ENCODE results near the gene SCAPER. TPM values are rescaled to one million over a fixed set of nuclear protein-coding genes. Genes with fewer than 3 reads are reported as not detected.

The SCAPER gene
- total RNA-seq, 2 experiments from 2014 or later, result 10.4 to 22.3 TPM

DNA sequence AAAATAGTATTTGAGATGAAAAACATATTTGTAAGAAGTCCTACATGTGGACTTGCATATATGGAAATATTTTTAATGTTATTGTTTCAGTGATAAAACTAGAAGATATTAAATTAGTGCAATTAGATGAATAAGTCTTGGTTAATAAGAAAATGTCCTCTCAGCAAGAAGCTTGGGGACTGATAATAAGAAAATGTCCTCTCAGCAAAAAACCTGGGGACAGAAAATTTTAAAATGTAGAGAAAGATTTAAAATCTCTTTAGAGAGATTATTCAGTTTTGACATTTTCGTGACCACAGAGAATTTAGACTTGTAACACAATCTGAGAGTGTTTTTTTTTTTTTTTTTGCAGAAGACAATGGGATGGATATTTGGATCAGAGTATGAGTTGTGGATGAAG lies 412.6 kb downstream of the SCAPER start:
- ChIA-PET CTCF (ENCODE audit: unreplicated experiment) (no interaction called here), POLR2A (interaction anchor here (0.7 kb wide), 1 partner anchor 1172 kb away, joined by 5 read pairs; no protein-coding TSS in a partner anchor)
- intact Hi-C loops (cut with micrococcal nuclease; ENCODE audit: unreplicated experiment), result no loop called here
- no TSS peak for BruUV-seq (replicated peaks)
- TF ChIP-seq, protein P1, sequence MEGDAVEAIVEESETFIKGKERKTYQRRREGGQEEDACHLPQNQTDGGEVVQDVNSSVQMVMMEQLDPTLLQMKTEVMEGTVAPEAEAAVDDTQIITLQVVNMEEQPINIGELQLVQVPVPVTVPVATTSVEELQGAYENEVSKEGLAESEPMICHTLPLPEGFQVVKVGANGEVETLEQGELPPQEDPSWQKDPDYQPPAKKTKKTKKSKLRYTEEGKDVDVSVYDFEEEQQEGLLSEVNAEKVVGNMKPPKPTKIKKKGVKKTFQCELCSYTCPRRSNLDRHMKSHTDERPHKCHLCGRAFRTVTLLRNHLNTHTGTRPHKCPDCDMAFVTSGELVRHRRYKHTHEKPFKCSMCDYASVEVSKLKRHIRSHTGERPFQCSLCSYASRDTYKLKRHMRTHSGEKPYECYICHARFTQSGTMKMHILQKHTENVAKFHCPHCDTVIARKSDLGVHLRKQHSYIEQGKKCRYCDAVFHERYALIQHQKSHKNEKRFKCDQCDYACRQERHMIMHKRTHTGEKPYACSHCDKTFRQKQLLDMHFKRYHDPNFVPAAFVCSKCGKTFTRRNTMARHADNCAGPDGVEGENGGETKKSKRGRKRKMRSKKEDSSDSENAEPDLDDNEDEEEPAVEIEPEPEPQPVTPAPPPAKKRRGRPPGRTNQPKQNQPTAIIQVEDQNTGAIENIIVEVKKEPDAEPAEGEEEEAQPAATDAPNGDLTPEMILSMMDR (conservative IDR thresholded peaks at IDR 0.05; ENCODE audit: low read length), result no peak
- TF ChIP-seq EZH2phosphoT487 (IDR thresholded peaks at IDR 0.05; ENCODE audit: borderline replicate concordance, low read depth, low read length), result no peak
- Histone ChIP-seq H3K9me2 (ENCODE audit: insufficient read depth, low read length) (no peaks in the 10 kb centered on the region), H3K4me1 (ENCODE audit: insufficient read depth, low read length, poor library complexity, severe bottlenecking) (no peaks in the 10 kb centered on the region), H3K9me3 (ENCODE audit: low read length) (no peaks in the 10 kb centered on the region), H3K4me3 (ENCODE audit: low read depth, low read length, poor library complexity, severe bottlenecking) (no peak overlapping the region), H3K36me3 (ENCODE audit: insufficient read depth, low read length) (no peaks in the 10 kb centered on the region), H3K79me2 (ENCODE audit: insufficient read depth, low read depth, low read length) (no peaks in the 10 kb centered on the region), H3K4me2 (ENCODE audit: low read length) (no peak overlapping the region), H2AFZ (ENCODE audit: low read length) (no peak overlapping the region), H3K27ac (ENCODE audit: low read depth, low read length, poor library complexity, severe bottlenecking) (no peak overlapping the region), H4K20me1 (ENCODE audit: insufficient read depth, low read length) (no peaks in the 10 kb centered on the region)
- DNase-seq (ENCODE audit: low spot score), result no peak

DNA sequence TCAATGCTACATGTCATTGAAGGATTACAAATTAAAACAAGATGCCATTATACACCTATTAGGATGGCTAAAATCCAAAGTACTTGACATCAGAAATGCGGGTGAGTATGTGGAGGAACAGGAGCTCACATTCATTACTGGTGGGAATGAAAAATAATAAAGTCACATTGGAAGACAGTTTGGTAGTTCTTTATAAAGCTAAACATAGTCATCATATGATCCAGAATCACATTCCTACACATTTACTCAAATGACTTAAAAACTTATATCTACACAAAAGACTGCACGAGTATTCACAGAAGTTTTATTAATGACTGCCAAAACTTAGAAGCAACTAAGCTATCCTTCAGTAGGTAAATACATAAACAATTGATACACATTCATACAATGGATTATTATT lies 421.4 kb downstream of the SCAPER start:
- Histone ChIP-seq H3K79me2 (ENCODE audit: insufficient read depth, low read depth, low read length) (no peaks in the 10 kb centered on the region), H2AFZ (ENCODE audit: low read length) (no peak overlapping the region), H3K4me3 (ENCODE audit: low read depth, low read length, poor library complexity, severe bottlenecking) (no peak overlapping the region), H3K9me2 (ENCODE audit: insufficient read depth, low read length) (no peaks in the 10 kb centered on the region), H4K20me1 (ENCODE audit: insufficient read depth, low read length) (no peaks in the 10 kb centered on the region), H3K36me3 (ENCODE audit: insufficient read depth, low read length) (no peaks in the 10 kb centered on the region), H3K9me3 (ENCODE audit: low read length) (no peaks in the 10 kb centered on the region), H3K4me2 (ENCODE audit: low read length) (no peak overlapping the region), H3K27ac (ENCODE audit: low read depth, low read length, poor library complexity, severe bottlenecking) (no peak overlapping the region), H3K4me1 (ENCODE audit: insufficient read depth, low read length, poor library complexity, severe bottlenecking) (no peaks in the 10 kb centered on the region)
- no TSS peak for BruUV-seq (replicated peaks)
- ChIA-PET POLR2A (interaction anchor here (1.2 kb wide), 1 partner anchor 34 kb away, joined by 5 read pairs; no protein-coding TSS in a partner anchor), CTCF (ENCODE audit: unreplicated experiment) (no interaction called here)
- no peak for DNase-seq (ENCODE audit: low spot score)
- TF ChIP-seq EZH2phosphoT487 (IDR thresholded peaks at IDR 0.05; ENCODE audit: borderline replicate concordance, low read depth, low read length), result no peak
- TF ChIP-seq, protein P1 (conservative IDR thresholded peaks at IDR 0.05; ENCODE audit: low read length), result no peak
- intact Hi-C loops (cut with micrococcal nuclease; ENCODE audit: unreplicated experiment), result no loop called here

DNA sequence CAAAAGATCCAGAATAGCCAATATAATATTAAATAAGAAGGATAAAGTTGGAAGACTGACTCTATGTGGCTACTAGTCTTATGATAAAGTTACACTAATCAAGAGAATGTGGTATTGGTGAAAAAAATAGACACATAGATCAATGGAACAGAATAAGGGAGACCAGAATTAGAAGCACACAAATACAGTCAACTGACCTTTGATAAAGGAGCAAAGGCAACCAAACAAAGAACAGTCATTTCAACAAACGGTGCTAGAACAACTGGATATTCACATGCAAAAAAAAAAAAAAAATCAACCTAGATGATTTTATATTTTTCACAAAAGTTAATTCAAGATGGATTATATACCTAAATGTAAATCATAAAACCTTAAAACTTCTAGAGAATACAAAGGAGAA lies 422.1 kb downstream of the SCAPER start:
- Histone ChIP-seq H3K79me2 (ENCODE audit: insufficient read depth, low read depth, low read length) (no peaks in the 10 kb centered on the region), H3K4me2 (ENCODE audit: low read length) (no peak overlapping the region), H3K9me3 (ENCODE audit: low read length) (no peaks in the 10 kb centered on the region), H3K4me3 (ENCODE audit: low read depth, low read length, poor library complexity, severe bottlenecking) (no peak overlapping the region), H3K36me3 (ENCODE audit: insufficient read depth, low read length) (no peaks in the 10 kb centered on the region), H3K27ac (ENCODE audit: low read depth, low read length, poor library complexity, severe bottlenecking) (no peak overlapping the region), H3K4me1 (ENCODE audit: insufficient read depth, low read length, poor library complexity, severe bottlenecking) (no peaks in the 10 kb centered on the region), H4K20me1 (ENCODE audit: insufficient read depth, low read length) (no peaks in the 10 kb centered on the region), H2AFZ (ENCODE audit: low read length) (no peak overlapping the region), H3K9me2 (ENCODE audit: insufficient read depth, low read length) (no peaks in the 10 kb centered on the region)
- CTCF ChIA-PET (ENCODE audit: unreplicated experiment), result no interaction called here
- DNase-seq (ENCODE audit: low spot score), result no peak
- intact Hi-C loops (cut with micrococcal nuclease; ENCODE audit: unreplicated experiment), result no loop called here
- POLR2A ChIA-PET, result interaction anchor here (1.2 to 1.6 kb wide), 2 partner anchors 34 to 138 kb away, joined by 3 to 5 read pairs; no protein-coding TSS in a partner anchor
- TF ChIP-seq, protein P1 (conservative IDR thresholded peaks at IDR 0.05; ENCODE audit: low read length), result no peak
- TF ChIP-seq EZH2phosphoT487 (IDR thresholded peaks at IDR 0.05; ENCODE audit: borderline replicate concordance, low read depth, low read length), result no peak
- no TSS peak for BruUV-seq (replicated peaks)

All from OCI-LY7 (cell line).